ENCODE data around the gene MAP10. TPM values are rescaled to one million over a fixed set of nuclear protein-coding genes. Genes with fewer than 3 reads are reported as not detected.

Gene MAP10, protein sequence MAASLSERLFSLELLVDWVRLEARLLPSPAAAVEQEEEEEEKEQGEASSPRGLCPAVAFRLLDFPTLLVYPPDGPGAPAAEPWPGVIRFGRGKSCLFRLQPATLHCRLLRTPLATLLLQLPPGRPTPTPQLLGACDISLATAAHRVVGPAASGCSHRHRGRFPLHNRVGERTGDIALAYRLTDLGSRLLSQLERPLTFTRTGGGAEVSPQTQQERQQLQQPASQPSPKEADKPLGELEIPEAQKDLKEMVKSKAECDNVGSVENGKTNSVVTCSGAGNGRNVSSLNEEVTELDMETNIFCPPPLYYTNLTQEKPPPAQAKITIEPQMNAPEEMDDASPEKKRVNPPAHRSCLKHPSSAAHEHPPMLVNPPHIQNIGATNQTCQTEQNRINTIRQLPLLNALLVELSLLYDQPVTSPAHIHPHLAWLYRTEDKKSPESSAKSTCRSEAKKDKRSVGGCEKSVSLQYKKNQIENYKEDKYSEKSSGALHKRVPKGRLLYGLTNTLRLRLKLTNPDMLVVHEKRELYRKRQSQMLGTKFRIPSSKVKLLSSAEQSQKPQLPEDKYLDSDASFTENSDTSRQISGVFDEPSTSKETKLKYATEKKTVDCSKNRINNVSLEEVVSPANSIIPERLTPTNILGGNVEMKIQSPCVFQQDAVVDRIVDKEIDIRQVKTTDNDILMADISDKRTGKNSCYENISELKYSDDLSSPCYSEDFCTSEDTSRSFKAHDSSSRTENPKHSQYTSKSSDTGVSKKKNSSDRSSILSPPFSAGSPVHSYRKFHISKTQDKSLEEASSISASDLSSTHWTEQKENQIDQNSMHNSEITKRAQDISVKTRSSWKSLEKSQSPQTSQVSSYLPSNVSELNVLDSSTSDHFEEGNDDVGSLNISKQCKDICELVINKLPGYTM
- total RNA-seq (ENCODE audit: low replicate concordance) = 3.3 and 4.2 TPM in 2 replicates

DNA sequence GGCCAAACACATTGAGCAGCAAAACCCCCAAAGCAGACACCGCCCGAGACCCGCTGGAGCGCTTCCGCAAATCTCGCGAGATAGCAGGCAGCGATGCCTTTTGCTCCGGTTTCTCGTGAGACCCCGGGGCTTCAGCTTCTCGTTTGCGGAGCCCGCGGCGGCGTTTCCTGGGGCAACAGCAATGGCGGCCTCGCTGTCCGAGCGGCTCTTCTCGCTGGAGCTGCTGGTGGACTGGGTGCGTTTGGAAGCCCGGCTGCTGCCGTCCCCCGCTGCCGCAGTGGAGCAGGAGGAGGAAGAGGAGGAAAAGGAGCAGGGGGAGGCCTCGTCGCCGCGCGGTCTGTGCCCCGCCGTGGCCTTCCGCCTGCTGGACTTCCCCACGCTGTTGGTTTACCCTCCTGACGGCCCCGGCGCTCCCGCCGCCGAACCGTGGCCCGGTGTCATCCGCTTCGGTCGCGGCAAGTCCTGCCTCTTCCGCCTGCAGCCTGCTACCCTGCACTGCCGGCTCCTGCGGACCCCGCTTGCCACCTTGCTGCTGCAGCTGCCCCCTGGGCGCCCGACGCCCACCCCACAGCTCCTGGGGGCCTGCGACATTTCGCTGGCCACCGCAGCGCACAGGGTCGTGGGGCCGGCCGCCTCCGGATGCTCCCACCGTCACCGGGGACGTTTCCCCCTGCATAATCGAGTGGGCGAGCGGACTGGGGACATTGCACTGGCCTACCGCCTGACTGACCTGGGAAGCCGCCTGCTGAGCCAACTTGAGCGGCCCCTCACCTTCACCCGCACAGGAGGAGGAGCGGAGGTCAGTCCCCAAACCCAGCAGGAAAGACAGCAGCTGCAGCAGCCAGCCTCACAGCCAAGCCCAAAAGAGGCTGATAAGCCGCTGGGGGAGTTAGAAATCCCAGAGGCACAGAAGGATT is at the start of gene MAP10:
MAP10 (plus strand) TSS at position 148 of the 917 bp plus-strand sequence; CDS start at position 182, 34 bp downstream.
- H3K79me2 ChIP-seq (ENCODE audit: low read depth) = no peaks in the 10 kb centered on the region
- peak; percentile 82 for DNase-seq (ENCODE audit: low spot score)
- H3K9ac ChIP-seq = peak within 1 kb of the TSS; percentile 55
- no peaks in the 10 kb centered on the region for H3K9me3 ChIP-seq (ENCODE audit: low read depth)
- Mint-ChIP-seq H3K27me3 (ENCODE audit: insufficient read depth, low read depth) (peaks cover 4% of the 10 kb centered on the region), H3K36me3 (peaks cover 2% of the 10 kb centered on the region), H3K4me3 (no peak within 1 kb of the TSS), H3K9me3 (peaks cover 11% of the 10 kb centered on the region), H3K27ac (no peak within 1 kb of the TSS), H3K4me1 (peaks cover 4% of the 10 kb centered on the region)
- no peaks in the 10 kb centered on the region for H3K27me3 ChIP-seq
- H3K4me1 ChIP-seq = peaks cover 5% of the 10 kb centered on the region
- TF ChIP-seq EZH2 (IDR thresholded peaks at IDR 0.05) = peak; percentile 34
- TF ChIP-seq, protein P1, sequence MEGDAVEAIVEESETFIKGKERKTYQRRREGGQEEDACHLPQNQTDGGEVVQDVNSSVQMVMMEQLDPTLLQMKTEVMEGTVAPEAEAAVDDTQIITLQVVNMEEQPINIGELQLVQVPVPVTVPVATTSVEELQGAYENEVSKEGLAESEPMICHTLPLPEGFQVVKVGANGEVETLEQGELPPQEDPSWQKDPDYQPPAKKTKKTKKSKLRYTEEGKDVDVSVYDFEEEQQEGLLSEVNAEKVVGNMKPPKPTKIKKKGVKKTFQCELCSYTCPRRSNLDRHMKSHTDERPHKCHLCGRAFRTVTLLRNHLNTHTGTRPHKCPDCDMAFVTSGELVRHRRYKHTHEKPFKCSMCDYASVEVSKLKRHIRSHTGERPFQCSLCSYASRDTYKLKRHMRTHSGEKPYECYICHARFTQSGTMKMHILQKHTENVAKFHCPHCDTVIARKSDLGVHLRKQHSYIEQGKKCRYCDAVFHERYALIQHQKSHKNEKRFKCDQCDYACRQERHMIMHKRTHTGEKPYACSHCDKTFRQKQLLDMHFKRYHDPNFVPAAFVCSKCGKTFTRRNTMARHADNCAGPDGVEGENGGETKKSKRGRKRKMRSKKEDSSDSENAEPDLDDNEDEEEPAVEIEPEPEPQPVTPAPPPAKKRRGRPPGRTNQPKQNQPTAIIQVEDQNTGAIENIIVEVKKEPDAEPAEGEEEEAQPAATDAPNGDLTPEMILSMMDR (IDR thresholded peaks at IDR 0.05) = no peak
- peak within 1 kb of the TSS; percentile 85 for H3K4me2 ChIP-seq
- peak within 1 kb of the TSS; percentile 83 for H2AFZ ChIP-seq (replicated peaks)
- H3K36me3 ChIP-seq = no peaks in the 10 kb centered on the region
- H4K20me1 ChIP-seq (ENCODE audit: low read depth) = no peaks in the 10 kb centered on the region
- peaks cover 6% of the 10 kb centered on the region for H3F3A ChIP-seq (ENCODE audit: low read depth)
- H3K27ac ChIP-seq = no peak within 1 kb of the TSS
- peak within 1 kb of the TSS; percentile 67 for H3K4me3 ChIP-seq

GRCh38 chr1:232764458-232765251 is 40.6 kb upstream of the MAP10 start:
- Histone ChIP-seq H3F3A (ENCODE audit: low read depth) (peaks cover 10% of the 10 kb centered on the region), H3K4me2 (no peak overlapping the region), H3K4me1 (peaks cover 15% of the 10 kb centered on the region), H3K9me3 (ENCODE audit: low read depth) (no peaks in the 10 kb centered on the region), H3K36me3 (no peaks in the 10 kb centered on the region), H4K20me1 (ENCODE audit: low read depth) (no peaks in the 10 kb centered on the region), H3K79me2 (ENCODE audit: low read depth) (no peaks in the 10 kb centered on the region), H3K27me3 (no peaks in the 10 kb centered on the region), H2AFZ (replicated peaks) (peak overlapping the region; percentile 2), H3K27ac (no peak overlapping the region), H3K4me3 (no peak overlapping the region), H3K9ac (no peak overlapping the region)
- Mint-ChIP-seq H3K36me3 (peaks cover 2% of the 10 kb centered on the region), H3K27me3 (ENCODE audit: insufficient read depth, low read depth) (peaks cover 4% of the 10 kb centered on the region), H3K9me3 (peaks cover 10% of the 10 kb centered on the region), H3K27ac (no peak overlapping the region), H3K4me1 (peaks cover 14% of the 10 kb centered on the region), H3K4me3 (no peak overlapping the region)
- TF ChIP-seq, protein P1 (IDR thresholded peaks at IDR 0.05) = no peak
- TF ChIP-seq EZH2 (IDR thresholded peaks at IDR 0.05) (no peak), EZH2phosphoT487 (IDR thresholded peaks at IDR 0.05) (no peak)
- DNase-seq (ENCODE audit: low spot score) = no peak

All from neural progenitor cell (in vitro differentiated cells).